H1 (cell line): Measurements from ENCODE around the gene KIF25. TPM values are rescaled to one million over a fixed set of nuclear protein-coding genes. Genes with fewer than 3 reads are reported as not detected.
A peak's percentile ranks its signal among the peaks of the same experiment; 100 is the strongest.

Experiments used
- CTCF ChIA-PET: fragments of 300-600 bp; sonication (Branson Sonifier 250); formaldehyde crosslinking; loops from one replicate; lab custom pipeline; 2021; ENCODE audit not compliant: partially characterized antibody; lab: Charles Lee
- POLR2A ChIA-PET: fragments of 300-600 bp; sonication (Branson Sonifier 250); formaldehyde crosslinking; loops from one replicate; lab custom pipeline; 2021; ENCODE audit warnings: inconsistent platforms; ENCODE audit not compliant: partially characterized antibody; lab: Charles Lee
- DNase-seq, 2 experiments: peaks; one replicate each; pipeline versions ENCODE4 v3.0.0 to v3.0.0-alpha.2; 2010 to 2022; ENCODE audit warnings: low spot score in 2 of 2, low read depth in 1 of 2, mixed read lengths in 1 of 2
- FAIRE-seq: peaks from 2 replicates; lab custom pipeline; 2011; peaks lifted over from hg19 to GRCh38; lab: Jason Lieb, UNC
- H2AFZ ChIP-seq: 2 replicates; pipeline ENCODE4 v1.8.1; 2012; ENCODE audit warnings: low read length, inconsistent platforms
- H2AK5ac ChIP-seq: 2 replicates; pipeline ENCODE4 v1.6.1; 2013; ENCODE audit warnings: low read depth, low read length
- H2BK120ac ChIP-seq: replicated peaks from 2 replicates; pipeline ENCODE3; 2013; ENCODE audit warnings: low read depth, low read length, inconsistent platforms
- H2BK12ac ChIP-seq: 2 replicates; pipeline ENCODE4 v1.6.1; 2013; ENCODE audit warnings: low read depth, low read length
- H2BK15ac ChIP-seq: 2 replicates; pipeline ENCODE4 v1.6.1; 2013; ENCODE audit warnings: low read length
- H2BK20ac ChIP-seq: 2 replicates; pipeline ENCODE4 v1.6.1; 2013; ENCODE audit warnings: low read length
- H2BK5ac ChIP-seq: 2 replicates; pipeline ENCODE4 v1.6.1; 2013; ENCODE audit warnings: low read depth, low read length
- H3K14ac ChIP-seq: 2 replicates; pipeline ENCODE4 v1.6.1; 2013; ENCODE audit warnings: inconsistent platforms; ENCODE audit not compliant: insufficient read length
- H3K18ac ChIP-seq: 2 replicates; pipeline ENCODE4 v1.6.1; 2013; ENCODE audit warnings: low read length; ENCODE audit errors: extremely low read depth
- H3K23ac ChIP-seq: 2 replicates; pipeline ENCODE4 v1.6.1; 2013; ENCODE audit warnings: inconsistent platforms; ENCODE audit not compliant: insufficient read length
- H3K23me2 ChIP-seq: 2 replicates; pipeline ENCODE4 v1.6.1; 2013; ENCODE audit warnings: low read depth, low read length
- H3K27ac ChIP-seq: 2 replicates; pipeline ENCODE4 v1.6.1; 2011; ENCODE audit warnings: low read depth, low read length, inconsistent platforms
- H3K27me3 ChIP-seq, 4 experiments: replicated peaks in 1 of 4; 1 replicate in 1 of 4; 2 replicates in 3 of 4; pipeline versions ENCODE4 v1.6.1 to v1.8.1; 2011 to 2013; ENCODE audit warnings: low read length in 3 of 4, mild to moderate bottlenecking in 3 of 4, inconsistent platforms in 2 of 4, mixed read lengths in 2 of 4, moderate library complexity in 1 of 4; ENCODE audit not compliant: control insufficient read depth in 3 of 4, insufficient read depth in 3 of 4; ENCODE audit errors: extremely low read depth in 1 of 4
- H3K36me3 ChIP-seq, 4 experiments: 2 replicates each; pipeline versions ENCODE4 v1.6.1 to v1.8.1; 2011 to 2013; ENCODE audit warnings: mild to moderate bottlenecking in 4 of 4, low read length in 3 of 4, moderate library complexity in 2 of 4, control low read depth in 1 of 4, inconsistent platforms in 1 of 4; ENCODE audit not compliant: insufficient read depth in 4 of 4, control insufficient read depth in 2 of 4
- H3K4ac ChIP-seq: replicated peaks from 2 replicates; pipeline ENCODE3; 2013; ENCODE audit warnings: low read length, low read depth, mixed read lengths, inconsistent platforms; ENCODE audit not compliant: insufficient read length
- H3K4me1 ChIP-seq, 4 experiments: replicated peaks in 1 of 4; 1 replicate in 1 of 4; 2 replicates in 3 of 4; pipeline versions ENCODE4 v1.6.1 to v1.8.1; 2011 to 2013; ENCODE audit warnings: low read length in 3 of 4, inconsistent platforms in 2 of 4, mixed read lengths in 1 of 4; ENCODE audit not compliant: insufficient read depth in 4 of 4, control insufficient read depth in 3 of 4
- H3K4me2 ChIP-seq, 2 experiments: 2 replicates each; pipeline versions ENCODE4 v1.6.1 to v1.8.1; 2011 to 2013; ENCODE audit warnings: low read depth in 2 of 2, low read length in 2 of 2, control low read depth in 1 of 2, inconsistent platforms in 1 of 2, mild to moderate bottlenecking in 1 of 2; ENCODE audit not compliant: insufficient read depth in 1 of 2
- H3K4me3 ChIP-seq, 4 experiments: fragments of 200-600, 300-600 bp in 1 of 4; sonication (generic), shearing (Covaris generic), sonication (Bioruptor Twin) in 1 of 4; 2 replicates each; pipeline versions ENCODE4 v1.5.1 to v1.8.1; 2011 to 2016; ENCODE audit warnings: low read length in 4 of 4, low read depth in 3 of 4, control low read depth in 2 of 4, inconsistent platforms in 2 of 4, mild to moderate bottlenecking in 2 of 4, mixed read lengths in 1 of 4, moderate library complexity in 1 of 4; ENCODE audit not compliant: insufficient read depth in 2 of 4; ENCODE audit errors: extremely low read depth in 1 of 4
- H3K56ac ChIP-seq: replicated peaks from 2 replicates; pipeline ENCODE3; 2013; ENCODE audit warnings: low read depth, mild to moderate bottlenecking, mixed read lengths, low read length, inconsistent platforms; ENCODE audit not compliant: insufficient read length
- H3K79me1 ChIP-seq: 2 replicates; pipeline ENCODE4 v1.6.1; 2013; ENCODE audit warnings: low read depth, low read length, control low read depth
- H3K79me2 ChIP-seq, 2 experiments: 2 replicates each; pipeline versions ENCODE4 v1.6.1 to v1.8.1; 2012 to 2013; ENCODE audit warnings: low read length in 2 of 2, mild to moderate bottlenecking in 2 of 2, inconsistent platforms in 1 of 2; ENCODE audit not compliant: insufficient read depth in 2 of 2, control insufficient read depth in 1 of 2
- H3K9ac ChIP-seq, 4 experiments: replicated peaks in 1 of 4; 1 replicate in 1 of 4; 2 replicates in 3 of 4; pipeline versions ENCODE4 v1.6.1 to v1.8.1; 2011 to 2013; ENCODE audit warnings: low read depth in 3 of 4, low read length in 3 of 4, control low read depth in 2 of 4, mild to moderate bottlenecking in 2 of 4, moderate library complexity in 2 of 4, inconsistent platforms in 1 of 4; ENCODE audit errors: extremely low read depth in 1 of 4
- H3K9me3 ChIP-seq, 2 experiments: 2 replicates each; pipeline versions ENCODE4 v1.6.1 to v1.8.1; 2012 to 2013; ENCODE audit warnings: mild to moderate bottlenecking in 2 of 2, moderate library complexity in 2 of 2, control low read depth in 1 of 2, inconsistent platforms in 1 of 2, low read depth in 1 of 2, low read length in 1 of 2, mixed read lengths in 1 of 2; ENCODE audit not compliant: insufficient read depth in 2 of 2
- H4K20me1 ChIP-seq, 2 experiments: replicated peaks in 1 of 2; 2 replicates each; pipeline versions ENCODE3 to v1.8.1; 2011 to 2013; ENCODE audit warnings: inconsistent platforms in 2 of 2, low read length in 2 of 2, mild to moderate bottlenecking in 1 of 2; ENCODE audit not compliant: insufficient read depth in 2 of 2, control insufficient read depth in 1 of 2
- H4K5ac ChIP-seq: 2 replicates; pipeline ENCODE4 v1.6.1; 2013; ENCODE audit warnings: low read length, low read depth, mixed read lengths, inconsistent platforms; ENCODE audit not compliant: insufficient read length
- H4K8ac ChIP-seq: 2 replicates; pipeline ENCODE4 v1.8.0; 2013; ENCODE audit warnings: mild to moderate bottlenecking, moderate library complexity, low read length, inconsistent platforms; ENCODE audit not compliant: insufficient read depth; ENCODE audit errors: extremely low read depth
- H4K91ac ChIP-seq: replicated peaks from 2 replicates; pipeline ENCODE3; 2013; ENCODE audit warnings: low read length, mixed read lengths, inconsistent platforms; ENCODE audit not compliant: insufficient read length
- BRCA1 ChIP-seq: IDR thresholded peaks from 2 replicates; pipeline ENCODE4 v1.6.1; 2012; ENCODE audit warnings: low read depth, low read length, improper control_type of control experiment
- SIX5 ChIP-seq: IDR thresholded peaks from 2 replicates; pipeline ENCODE4 v1.6.1; 2011; ENCODE audit warnings: mild to moderate bottlenecking, low read depth, low read length
- SP1 ChIP-seq: IDR thresholded peaks from 2 replicates; pipeline ENCODE4 v1.6.1; 2011; ENCODE audit warnings: low read depth, low read length
- WGBS, 2 experiments: shearing (Covaris generic) in 1 of 2; methylation state at CpG; one replicate each; pipeline versions ENCODE4 v1.1.6 to v1.1.7; 2013 to 2015; ENCODE audit warnings: low lambda C conversion rate in 2 of 2, mixed read lengths in 2 of 2, inconsistent platforms in 1 of 2, low coverage in 1 of 2, missing lambda C conversion rate in 1 of 2; ENCODE audit not compliant: insufficient replicate concordance in 2 of 2, insufficient coverage in 1 of 2, insufficient read length in 1 of 2; ENCODE audit errors: extremely low coverage in 1 of 2, missing lambda C conversion rate in 1 of 2; 5-methylcytosine and 5-hydroxymethylcytosine counted together
- polyA plus RNA-seq, 7 experiments: library from polyadenylated mRNA; depleted of rRNA in 3 of 7; stranded (reverse) in 5 of 7; unstranded in 2 of 7; fragments of >200 nt in 5 of 7; fragments of 200-250 nt in 2 of 7; gene quantifications; 1 replicate in 5 of 7; 2 replicates in 1 of 7; 4 replicates in 1 of 7; pipeline versions ENCODE4 v1.2.1 to v1.2.3, GENCODE V29; 2011 to 2013; ENCODE audit warnings: missing spikeins in 2 of 7, mixed read lengths in 2 of 7
- total RNA-seq: library from RNA; stranded (reverse); fragmentation: NEBNext Ultra II Directional; extraction: Animal tissue kit (Norgen Biotek cat#: 25700); gene quantifications from 2 replicates; pipeline ENCODE4 v1.2.1, GENCODE V29; 2021

KIF25 gene
- total and polyA plus RNA-seq, 2 of the 8 experiments (the other 6 are each of a cell fraction or from before 2014, with no cell fraction given): 1.5 to 2.0 TPM

- 90% methylated on average over 17 of the region's 17 CpGs; no CpG with 5 or more reads in 1 of the 2 experiments for WGBS, 2 experiments
- H3K4me3 ChIP-seq: no peak overlapping the region
- CTCF ChIA-PET: interaction anchor here (1.1 to 2.0 kb wide), 5 partner anchors 12 to 66 kb away, joined by 3 to 6 read pairs (median 5); no protein-coding TSS in a partner anchor
- H3K9ac ChIP-seq: no peak overlapping the region
- peaks cover 0 to 2% (median 0%) of the 10 kb centered on the region in 4 experiments; a peak in 2 of 7 replicates for H3K27me3 ChIP-seq
- no peak for DNase-seq
- H3K56ac ChIP-seq: no peak overlapping the region
- no peaks in the 10 kb centered on the region for H3K23me2 ChIP-seq
- no peaks in the 10 kb centered on the region for H4K20me1 ChIP-seq
- POLR2A ChIA-PET: no interaction called here
- H3K14ac ChIP-seq: no peak overlapping the region
- H2AFZ ChIP-seq: no peak overlapping the region
- TF ChIP-seq BRCA1 (no peak), SP1 (no peak), SIX5 (no peak)
- TF ChIP-seq, all 59 proteins: peak for 0
- Histone ChIP-seq H3K18ac (no peak overlapping the region), H2AK5ac (no peak overlapping the region), H2BK5ac (no peak overlapping the region), H4K5ac (no peak overlapping the region), H4K91ac (no peak overlapping the region), H3K9me3 (no peaks in the 10 kb centered on the region), H3K27ac (no peak overlapping the region), H4K8ac (no peak overlapping the region), H3K4ac (no peak overlapping the region), H3K4me2 (no peak overlapping the region), H3K23ac (no peak overlapping the region), H3K4me1 (peaks cover 0 to 26% (median 13%) of the 10 kb centered on the region in 4 experiments; a peak in 6 of 7 replicates), H2BK15ac (peak overlapping the region; percentile 90), H2BK120ac (no peak overlapping the region), H3K79me1 (no peaks in the 10 kb centered on the region), H3K79me2 (no peaks in the 10 kb centered on the region), H2BK12ac (no peak overlapping the region), H2BK20ac (no peak overlapping the region), H3K36me3 (no peaks in the 10 kb centered on the region)
- FAIRE-seq: no peak
Observed at GRCh38 chr6:168090706-168091105, 93.2 kb downstream of the KIF25 start.
